ENCODE data around the gene CDK5RAP3.
A peak's percentile ranks its signal among the peaks of the same experiment; 100 is the strongest.
"Not testable (repeated sequence)": the region's sequence is repeated elsewhere in the genome, so short reads cannot be mapped to it uniquely, and the experiment has no call there.

The CDK5RAP3 gene

DNA sequence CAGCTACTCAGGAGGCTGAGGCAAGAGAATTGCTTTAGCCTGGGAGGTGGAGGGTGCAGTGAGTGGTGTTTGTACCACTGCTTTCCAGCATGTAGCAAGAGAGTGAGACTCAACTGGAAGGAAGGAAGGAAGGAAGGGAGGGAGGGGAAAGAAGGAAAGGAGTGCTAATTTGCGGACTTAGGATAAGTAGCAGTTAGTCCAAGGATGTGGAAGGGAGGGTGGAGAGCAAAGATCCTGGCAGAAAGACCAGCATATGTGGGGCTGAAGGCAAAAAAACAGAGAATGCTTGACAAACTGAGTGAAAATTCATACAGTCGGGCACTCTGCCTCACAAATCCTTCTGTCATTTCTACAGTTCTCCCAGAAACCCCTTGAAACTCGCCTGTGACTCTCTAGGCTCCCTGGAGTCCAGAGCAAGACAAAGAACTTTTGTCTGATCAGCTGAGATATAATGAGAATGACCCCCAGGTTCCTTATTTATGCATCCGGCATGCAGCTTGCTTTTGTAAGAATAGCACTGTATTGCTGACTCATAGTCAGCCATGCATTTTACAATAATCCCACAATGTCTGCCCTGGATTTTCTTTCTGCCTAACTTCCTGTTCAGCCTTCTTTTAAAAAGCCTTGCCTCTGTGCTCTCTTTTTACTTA is 31.5 kb downstream of the CDK5RAP3 start:
- no peak for DNase-seq

DNA sequence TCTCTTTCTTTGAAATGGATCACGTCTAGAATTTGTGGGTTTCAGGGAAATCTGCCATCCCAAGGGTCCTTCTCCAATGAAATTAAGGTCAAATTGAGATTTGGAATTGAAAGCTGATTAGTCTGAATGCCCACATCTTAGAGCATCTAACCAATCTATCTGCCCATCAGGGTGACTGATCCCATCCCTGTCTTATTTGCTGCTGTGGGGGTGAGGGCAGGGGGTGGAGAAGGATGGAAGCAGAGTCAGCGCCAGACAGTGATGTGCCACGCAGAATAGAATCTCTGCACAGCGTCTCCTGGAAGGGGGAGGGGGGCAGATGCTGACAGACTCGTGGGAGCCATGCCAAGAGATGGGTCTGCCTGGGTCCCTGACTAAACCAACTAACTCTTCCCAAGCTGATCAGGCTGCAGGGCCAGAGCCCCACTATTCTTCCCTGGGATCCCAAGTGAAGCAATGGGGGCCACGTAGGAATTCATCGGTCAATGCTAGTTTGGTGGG is 32.1 kb downstream of the CDK5RAP3 start:
- no peak for DNase-seq

DNA sequence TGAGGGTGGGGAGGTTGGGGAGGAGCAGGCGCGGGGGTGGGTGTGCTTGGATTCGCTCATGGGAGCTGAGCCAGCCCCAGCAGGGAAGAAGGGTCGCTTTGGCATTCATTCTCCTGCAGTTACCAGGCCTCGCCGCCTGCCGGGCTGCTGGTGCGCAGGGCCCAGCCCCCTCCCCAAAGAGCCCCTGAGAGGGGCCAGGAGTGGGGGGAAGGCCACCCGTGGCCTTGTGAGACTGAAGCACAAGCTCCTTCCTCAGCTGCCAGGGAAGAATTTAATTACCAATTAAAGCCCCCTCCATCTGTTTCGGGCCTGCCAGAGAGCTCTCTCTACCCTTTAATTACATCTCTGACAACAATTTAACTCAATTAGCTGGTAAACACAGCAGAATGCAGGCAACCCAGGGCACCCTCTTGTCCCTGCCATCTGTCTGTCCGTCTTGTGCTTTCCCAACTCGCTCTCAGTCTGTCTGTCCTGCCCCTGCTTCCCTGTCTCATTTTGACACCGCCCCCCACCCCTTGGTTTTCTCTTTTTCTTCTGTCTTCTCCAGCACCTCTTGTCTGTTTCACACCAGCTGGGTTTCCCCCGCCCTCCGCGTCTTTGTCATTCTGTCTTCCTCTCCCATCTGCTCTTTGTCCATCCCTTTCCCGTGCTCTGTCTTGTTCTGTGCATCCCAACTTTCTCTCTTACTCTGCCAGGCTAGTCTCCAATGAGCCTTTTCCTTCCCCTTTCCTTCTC is 32.7 kb downstream of the CDK5RAP3 start:
- DNase-seq, result no peak

DNA sequence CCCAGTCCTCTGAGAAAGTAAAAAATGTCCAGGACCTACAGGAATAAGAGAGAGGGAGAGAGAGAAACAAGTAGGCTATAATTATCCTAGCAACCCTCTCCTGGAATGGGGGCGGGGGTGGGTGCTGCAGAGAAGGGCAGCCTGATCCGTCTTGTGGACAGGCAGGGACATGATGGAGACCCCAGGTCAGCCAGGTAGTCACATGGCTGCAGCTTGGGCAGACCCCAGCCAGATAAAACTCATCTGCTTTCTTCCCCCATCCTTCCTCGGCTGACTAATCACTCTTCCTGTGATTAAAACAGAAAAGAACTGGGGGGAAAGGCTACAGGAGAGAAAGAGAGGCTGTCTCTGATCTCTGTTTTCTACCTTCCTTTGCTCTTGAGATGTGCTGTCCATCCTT is 34.1 kb downstream of the CDK5RAP3 start:
- no peak for DNase-seq

DNA sequence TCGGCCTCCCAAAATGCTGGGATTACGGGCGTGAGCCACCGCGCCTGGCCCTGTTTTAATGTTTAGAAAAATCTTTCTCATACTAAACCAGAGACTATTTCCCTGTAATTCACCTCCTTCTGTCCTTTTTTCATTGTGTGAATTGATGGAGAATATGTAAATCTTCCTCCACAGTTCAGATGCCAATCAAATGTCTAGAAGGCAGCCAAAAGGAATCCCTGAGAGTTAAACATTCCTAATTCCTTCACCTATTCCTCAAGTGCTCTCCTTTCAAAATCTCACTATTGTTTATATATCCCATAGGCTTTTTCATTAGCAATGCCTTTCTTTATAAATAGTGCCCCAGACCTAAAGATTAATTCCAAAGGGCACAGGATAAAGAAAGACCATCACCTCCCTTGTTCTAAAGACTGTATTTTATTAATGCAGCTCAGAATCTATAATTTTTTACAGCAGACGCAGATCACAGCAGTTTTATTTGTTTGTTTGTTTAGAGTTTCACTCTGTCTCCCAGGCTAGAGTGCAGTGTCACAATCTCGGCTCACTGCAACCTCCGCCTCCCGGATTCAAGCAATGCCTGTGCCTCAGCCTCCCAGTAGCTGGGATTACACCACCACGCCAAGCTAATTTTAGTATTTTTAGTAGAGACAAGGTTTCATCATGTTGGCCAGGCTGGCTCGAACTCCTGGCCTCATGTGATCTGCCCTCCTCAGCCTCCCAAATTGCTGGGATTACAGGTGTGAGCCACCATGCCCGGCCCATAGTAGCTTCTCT is 36.2 kb downstream of the CDK5RAP3 start:
- DNase-seq, result no peak

DNA sequence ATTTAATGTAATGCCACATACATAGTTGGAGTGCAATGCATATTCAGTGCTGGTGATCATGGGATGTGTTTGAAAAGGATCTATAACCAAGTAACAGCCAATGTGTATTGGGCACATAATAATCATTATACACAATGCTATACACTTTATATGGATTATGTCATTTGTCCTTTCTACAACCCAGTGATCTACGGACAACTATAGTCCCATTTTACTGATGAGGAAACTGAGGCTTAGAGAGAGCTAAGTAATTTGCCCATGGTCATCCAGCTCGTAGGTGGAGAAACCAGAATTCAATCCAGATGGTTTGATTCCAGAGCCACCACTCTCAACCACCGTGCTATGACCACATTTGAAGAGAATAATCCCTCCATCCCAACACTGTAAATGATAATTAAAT is 39.3 kb downstream of the CDK5RAP3 start:
- DNase-seq, result no peak

DNA sequence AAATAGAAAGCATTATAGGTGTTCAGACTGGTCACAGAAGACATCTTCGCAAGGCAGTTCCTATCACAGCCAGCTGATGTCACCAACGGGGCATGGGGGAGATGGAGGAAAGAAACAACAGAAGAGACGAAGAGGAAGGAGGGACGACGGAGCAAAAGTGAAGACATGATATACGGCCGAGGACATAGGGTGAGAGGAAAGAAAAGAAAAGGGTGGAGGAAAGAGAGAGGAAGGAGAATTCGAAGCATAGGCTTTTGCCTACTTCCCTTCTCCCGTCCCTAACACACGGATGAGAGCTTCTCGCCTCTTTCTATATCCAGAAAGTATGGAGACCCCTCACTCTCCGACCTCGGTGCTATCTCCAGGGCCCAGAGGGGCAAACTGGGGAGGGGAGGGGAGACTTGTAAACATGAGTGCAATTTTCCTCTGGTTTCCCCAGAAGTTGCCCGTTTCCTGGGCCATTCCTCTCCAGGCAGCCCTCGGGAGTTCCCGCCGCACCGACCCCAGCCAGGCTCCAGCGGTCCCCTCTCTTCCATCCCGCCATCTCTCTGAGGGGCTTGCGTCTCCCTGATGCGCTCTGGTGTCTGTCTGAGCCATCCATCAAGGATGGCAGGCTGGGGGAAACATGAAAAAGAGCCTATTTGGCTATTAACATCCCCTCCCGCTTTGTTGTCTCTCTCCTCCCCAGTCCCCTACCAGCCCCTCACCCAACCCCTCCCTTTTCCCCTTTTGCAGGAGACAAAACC is 40.7 kb downstream of the CDK5RAP3 start:
- DNase-seq, result peak in 4 of 6 experiments; percentile 6 to 24 (median 14)

DNA sequence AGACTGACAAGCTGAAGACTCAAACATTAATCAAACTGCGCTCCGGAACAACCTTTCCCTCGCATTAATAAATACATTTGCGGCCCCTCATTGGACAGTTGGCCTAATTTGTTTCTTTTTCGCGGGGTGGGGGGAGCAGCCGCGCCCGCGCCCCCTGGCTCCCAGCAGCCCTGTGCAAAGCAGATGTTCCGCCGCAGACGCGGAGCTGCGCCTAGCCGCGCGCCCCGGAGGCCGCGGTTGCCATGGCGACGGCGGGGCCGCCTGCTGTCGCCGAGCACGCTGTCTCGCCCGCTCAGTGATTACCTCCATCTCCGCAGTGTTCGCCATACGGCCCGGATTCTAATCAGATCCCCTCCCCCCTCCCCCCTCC is 41.2 kb downstream of the CDK5RAP3 start:
- DNase-seq, result peak; percentile 8 to 48 (median 36)

DNA sequence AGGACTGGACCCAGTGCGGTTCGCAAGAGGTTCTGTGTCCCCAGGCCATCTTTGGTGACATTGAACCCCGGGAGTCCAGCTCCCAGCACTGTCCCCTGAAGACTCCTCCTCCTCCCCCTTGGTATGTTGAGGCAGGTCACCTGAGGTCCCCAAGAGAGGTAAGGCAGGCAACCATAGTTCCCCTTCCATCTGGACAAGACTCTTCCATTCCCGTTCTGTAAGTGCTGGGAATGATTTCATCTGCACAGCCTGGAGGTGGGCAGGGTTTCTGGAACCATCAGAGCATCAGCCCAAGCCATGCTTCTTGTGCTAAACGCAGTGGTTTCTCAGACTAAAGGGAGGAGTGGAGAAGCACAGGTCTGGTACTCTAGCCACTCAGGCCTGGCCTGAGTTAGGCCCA is 41.7 kb downstream of the CDK5RAP3 start:
- peak in 1 of 6 experiments; percentile 25 for DNase-seq

DNA sequence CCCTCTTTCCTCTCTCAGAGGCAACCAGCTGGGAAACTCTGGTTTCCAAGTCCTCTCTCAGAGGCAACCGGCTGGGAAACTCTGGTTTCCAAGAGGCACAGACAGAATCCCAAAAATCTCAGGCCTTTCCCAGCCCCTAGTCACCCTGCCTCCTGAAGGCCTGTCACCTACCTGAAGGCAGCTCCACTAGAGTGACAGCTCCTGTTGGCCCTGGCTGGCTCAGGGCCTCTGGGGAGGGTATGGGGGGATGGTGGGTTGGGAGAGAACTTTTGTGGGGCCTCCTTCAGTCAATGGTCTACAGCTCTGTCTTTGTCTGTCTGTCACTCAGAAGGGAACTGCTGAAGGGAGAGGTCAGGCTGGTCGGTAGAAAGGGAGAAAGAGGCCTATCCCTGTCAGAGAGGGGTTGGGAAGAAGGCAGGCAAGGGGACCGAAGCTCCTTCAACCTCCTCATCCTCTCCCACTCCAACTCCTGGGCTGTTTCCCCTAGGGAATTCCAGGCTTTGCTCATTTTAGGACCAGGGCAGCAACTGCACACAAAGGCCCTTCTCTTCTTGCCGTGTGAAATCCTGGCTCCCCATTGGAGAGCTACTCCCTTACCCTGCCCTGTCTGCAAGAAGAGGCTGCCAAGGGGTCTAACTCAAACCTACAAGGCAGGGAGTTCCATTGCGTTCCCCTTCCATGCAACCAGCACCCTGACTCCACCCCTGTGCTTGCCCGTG is 43.1 kb downstream of the CDK5RAP3 start:
- no peak for DNase-seq

DNA sequence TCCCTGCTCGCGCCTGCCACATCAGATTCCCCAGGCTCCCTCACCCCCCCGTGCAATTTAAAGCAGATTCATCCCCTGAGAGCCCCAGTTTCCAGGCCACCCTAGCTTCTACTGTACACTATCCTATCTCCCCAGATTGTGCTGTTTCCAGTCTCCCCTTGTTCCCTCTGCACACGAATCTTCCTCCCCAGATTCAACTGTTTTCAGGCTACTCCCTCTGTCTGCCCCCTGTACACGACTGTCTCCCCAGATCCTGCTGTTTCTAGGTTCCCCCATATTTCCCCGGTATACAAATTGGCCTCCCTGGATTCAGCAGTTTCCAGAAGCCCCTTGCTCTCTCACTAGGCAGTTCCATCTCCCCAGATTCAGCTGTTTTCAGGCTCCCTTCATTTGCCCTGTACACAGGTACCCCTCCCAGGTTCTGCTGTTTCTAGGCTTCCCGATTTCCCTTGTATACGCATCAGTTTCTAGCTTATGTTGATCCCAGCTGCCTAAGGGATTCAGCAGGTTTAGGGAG is 43.7 kb downstream of the CDK5RAP3 start:
- DNase-seq, result no peak

DNA sequence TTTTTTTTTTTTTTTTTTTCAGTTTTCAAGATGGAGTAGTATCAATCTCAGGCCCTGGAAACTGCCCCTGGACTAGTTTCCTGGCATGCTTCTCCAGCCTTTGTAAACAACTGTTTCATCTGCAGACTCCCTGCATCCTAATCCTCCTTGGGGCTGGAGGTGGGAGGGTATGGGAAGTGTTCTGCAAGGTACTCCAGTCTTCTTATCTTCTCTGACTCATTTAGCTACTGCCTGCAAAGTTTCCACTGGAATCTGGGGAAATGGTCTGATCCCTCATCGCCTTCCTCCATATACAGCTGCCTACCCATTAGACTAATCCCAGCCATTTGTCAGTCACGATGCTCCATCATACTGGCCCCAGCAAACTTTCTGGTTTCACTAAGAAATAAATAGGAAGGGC is 45.2 kb downstream of the CDK5RAP3 start:
- DNase-seq, result no peak

DNA sequence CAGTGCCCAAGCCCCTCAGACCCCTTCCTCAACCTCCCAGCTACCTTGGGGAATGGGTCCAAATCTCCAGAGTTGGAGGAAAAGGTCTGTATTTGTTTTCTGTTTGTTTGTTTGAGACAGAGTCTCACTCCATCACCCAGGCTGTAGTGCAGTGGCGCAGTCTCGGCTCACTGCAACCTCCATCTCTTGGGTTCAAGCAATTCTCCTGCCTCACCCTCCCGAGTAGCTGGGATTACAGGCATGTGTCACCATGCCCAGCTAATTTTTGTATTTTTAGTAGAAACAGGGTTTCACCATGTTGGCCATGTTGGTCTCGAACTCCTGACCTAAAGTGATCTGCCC is 46.9 kb downstream of the CDK5RAP3 start:
- DNase-seq, result not testable (repeated sequence)

DNA sequence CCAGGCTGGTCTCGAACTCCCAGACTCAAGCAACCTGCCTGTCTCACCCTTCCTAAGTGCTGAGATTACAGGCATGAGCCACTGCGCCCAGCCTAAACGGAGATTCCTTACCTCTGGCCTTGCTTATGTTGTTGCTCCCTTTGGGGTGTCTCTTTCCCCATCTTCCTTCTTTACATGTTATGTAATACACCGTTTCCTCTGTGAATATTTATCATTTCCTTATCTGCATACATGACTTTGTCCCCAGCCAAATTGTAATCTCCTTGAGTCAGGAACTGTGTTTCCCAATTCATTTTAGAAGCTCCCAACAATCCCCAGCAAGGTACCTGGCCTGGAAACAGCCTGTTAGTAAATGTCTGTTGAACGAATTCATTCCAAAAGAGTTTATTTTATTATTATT is 51.0 kb downstream of the CDK5RAP3 start:
- DNase-seq, result no peak

DNA sequence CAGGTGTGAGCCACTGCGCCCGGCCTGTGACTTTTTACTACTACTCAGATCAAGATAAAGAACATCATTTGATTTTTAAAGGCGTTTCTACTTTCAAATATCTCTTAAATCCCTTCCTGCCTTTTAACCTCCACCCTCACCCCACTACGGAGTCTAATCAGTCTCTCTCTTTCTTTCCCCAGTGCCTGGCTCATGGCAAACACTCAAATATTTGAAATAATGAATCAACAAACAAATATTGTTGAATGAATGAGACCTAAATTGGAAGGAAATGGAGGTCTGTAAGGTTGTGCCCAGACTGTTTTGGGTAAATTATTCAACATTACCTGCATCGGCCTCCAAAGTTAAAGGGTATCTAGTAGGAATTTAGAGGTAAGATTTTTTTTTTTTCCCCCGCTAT is 52.0 kb downstream of the CDK5RAP3 start:
- no peak for DNase-seq

DNA sequence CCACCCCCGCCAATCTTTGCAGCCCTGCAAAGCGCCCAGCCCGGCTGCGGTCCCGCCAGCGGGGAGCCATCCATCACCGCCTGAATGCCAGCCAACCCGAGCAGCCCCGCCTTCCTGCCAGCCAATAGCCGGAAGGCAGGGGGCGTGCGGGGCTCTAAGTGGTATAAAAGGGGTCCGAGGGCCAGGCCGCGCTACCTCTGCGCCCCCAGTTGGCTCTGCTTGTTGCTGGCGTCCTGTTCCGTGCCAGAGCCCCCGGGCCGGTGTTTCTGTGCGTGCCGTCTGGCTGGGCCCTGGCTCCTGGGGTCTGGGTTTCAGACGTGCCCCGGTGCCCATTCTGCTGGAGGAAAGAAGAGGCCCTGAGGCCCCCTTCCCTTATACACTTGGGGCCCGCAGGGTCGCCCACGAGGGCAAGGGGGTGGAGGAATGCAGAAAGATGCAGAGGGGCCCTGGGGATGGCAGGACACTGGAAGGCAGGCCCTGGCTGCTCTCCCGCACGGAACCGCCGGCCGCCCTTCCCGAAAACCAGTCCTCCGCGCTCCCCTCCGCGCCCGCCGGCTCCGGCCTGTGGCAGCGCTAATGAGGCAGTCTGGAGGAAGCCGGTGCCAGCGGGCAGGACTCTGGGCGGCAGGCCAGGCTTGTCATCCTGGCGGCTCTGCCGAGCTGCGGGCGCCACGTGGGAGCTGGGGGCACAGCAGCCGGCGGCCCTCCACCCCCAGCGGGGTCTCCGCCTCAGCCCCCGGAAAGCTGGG is 52.7 kb downstream of the CDK5RAP3 start:
- peak in 3 of 6 experiments; percentile 25 to 49 (median 42) for DNase-seq

DNA sequence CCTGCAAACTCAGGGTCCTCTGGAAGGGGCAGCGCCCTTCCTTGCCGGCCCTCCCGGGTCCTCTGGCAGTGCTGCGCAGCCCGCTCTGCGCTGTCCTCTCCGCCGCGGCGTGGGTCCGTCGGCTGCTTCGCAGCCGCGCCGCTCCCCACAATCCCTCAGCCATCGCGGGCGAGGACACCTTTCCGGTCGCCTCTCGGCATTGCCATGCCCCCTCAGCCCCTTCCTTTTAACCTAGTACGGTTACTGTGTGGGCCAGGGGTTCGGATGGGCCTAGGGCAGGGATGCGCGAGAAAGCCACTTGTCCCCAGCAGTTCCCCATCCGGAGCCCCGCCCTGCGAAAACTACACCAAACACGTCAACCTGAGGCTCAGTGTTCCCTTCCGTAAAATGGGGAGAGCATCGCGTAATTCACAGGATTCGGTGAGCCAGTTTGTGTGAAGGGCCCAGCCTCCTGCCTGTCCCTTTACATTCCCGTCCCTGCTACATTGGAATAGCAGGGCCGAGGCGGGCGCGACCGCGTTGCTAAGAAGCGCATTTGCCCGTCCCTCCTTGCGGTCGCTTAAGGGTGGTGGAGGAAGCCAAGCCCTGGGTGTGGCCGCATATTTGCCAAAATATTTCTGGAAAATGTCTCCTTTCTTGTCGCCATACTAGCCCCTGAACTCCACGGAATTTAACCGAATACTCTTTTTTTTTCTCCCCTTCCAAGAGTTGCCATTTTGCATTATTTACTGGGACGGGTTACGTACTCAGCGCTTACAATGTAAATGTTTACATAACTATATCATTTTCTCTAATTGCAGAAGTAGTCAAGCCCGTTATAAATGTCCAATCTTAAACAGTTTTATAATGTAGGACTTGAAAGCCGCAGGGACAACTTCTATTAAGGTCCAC is 53.5 kb downstream of the CDK5RAP3 start:
- peak in 4 of 6 experiments; percentile 22 to 49 (median 34) for DNase-seq

DNA sequence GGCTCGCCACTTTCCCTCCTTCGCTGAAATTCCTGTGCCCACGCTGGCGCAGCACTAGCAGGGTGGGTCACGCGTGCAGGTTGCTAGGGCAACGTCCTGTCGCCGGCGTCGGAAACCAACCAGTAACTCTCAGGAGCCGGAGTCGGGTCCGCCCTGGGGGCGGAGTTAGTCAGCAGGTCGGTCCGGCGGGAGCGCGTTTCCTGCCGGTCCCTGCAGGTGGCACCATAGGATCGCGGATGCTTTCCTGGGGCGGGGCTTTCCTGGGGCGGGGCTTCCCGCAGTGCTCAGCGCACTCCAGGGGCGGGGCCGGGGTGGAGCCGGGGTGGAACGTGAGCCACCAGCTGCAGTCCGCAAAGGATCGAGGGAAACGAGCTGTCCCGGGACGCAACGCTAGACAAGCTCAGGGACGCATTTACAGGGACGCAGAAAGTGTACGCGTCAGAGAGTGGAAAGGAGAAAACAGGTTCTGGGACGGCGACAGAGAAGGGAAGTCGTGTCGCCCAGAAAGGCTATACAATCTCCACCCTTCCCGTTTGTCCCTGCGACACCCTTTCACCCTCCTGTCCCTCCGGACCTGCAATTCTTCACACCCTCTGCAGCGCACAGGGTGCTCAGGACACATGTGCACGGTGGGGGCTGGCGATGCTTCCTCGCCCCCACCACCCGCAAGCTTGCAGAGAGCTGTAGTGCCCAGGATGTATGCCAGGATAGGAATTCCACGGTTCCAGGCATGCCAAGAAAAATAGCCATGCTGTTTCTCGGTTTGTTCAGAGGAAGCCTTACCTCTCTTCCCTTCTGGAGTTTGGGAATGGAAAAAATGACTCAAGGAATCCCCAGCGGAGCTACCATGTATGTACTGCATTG is 54.4 kb downstream of the CDK5RAP3 start:
- peak; percentile 92 to 98 (median 96) for DNase-seq

DNA sequence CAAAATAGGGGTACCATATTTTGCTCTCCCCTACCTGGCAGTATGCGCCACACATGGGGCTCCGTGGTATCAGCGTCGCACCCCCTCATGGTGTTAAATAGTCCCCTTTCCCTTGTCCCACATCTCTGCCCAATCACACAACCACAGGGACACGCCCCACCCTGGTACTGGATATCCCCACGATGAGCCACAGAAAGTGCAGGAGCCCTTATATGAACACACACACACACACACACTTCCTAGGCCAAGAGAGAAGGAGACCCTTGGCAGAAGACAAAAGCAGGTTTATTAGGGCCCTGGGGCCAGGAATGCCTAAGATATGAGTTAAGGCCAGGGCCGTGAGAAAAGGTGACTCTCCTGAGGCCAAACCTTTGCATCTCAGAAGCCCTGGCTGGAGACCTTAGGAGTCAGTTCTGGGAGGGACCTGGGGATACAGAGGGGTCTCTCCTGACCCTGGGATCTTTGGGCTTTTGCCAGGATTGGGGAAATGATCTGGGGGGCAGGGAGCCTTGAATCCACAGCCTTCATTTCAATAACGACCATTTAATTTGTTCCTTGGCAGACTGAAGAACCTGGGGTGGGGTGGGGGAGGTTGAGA is 55.1 kb downstream of the CDK5RAP3 start:
- peak in 2 of 6 experiments; percentile 25 to 34 for DNase-seq

Measured in stimulated activated naive CD4-positive, alpha-beta T cell (primary cell).